ENCODE results near the gene ATP2B2. TPM values are rescaled to one million over a fixed set of nuclear protein-coding genes. Genes with fewer than 3 reads are reported as not detected.

ATP2B2 gene
- total and polyA plus RNA-seq, 2 donors (not counting 1 experiment from before 2014, with no cell fraction given) = not detected

DNA sequence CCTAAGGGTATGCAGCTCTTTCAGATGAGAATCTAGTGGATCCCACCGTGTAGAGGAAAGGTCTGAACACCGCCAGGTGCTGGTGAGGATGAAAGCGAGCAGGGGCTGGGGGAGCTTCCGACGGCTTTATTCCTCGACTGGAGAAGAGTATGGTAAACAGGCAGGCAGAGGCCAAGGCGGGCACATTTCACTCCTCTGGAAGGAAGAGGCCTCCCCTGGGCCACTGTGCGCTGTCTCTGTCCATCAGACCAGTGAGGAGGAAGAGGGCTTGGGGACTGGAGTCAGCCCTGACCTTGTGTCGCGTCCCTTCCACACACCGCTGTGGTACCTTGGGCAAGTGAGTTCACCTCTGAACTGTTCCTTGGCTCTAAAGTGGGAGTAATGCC is 216.8 kb downstream of the ATP2B2 start:
- H3K9ac ChIP-seq (ENCODE audit: low read length) = no peak overlapping the region
- ATAC-seq (ENCODE audit: low read depth) (no peak), DNase-seq (no peak)
- POLR2A ChIA-PET = interaction anchor here (0.6 kb wide), 1 partner anchor 310 kb away, joined by 6 read pairs; no protein-coding TSS in a partner anchor
- H3K27me3 ChIP-seq (replicated peaks in 1 of 4; ENCODE audit: control extremely low read depth in 1 of 4, control insufficient read depth in 3 of 4, insufficient read depth in 4 of 4, low read length in 3 of 4) = no peaks in the 10 kb centered on the region
- Mint-ChIP-seq H3K4me1 (peaks cover 35% of the 10 kb centered on the region), H3K4me3 (no peak overlapping the region), H3K9me3 (ENCODE audit: insufficient read depth) (no peaks in the 10 kb centered on the region), H3K27me3 (no peaks in the 10 kb centered on the region), H3K27ac (no peak overlapping the region)
- H3K36me3 ChIP-seq (replicated peaks in 1 of 2; ENCODE audit: control extremely low read depth in 1 of 2, control insufficient read depth in 1 of 2, extremely low read depth in 1 of 2, insufficient read depth in 2 of 2, low read length in 1 of 2) = peaks cover 0 to 24% of the 10 kb centered on the region in 2 experiments
- H3K27ac ChIP-seq (ENCODE audit: low read length in 2 of 2) = no peak overlapping the region
- H4K20me1 ChIP-seq (ENCODE audit: control insufficient read depth, insufficient read depth, low read length, poor library complexity, severe bottlenecking) = no peaks in the 10 kb centered on the region
- no peak overlapping the region for H3K4me2 ChIP-seq (replicated peaks; ENCODE audit: low read depth, low read length, poor library complexity, severe bottlenecking)
- WGBS (ENCODE audit: insufficient coverage) = 98% methylated on average over 11 of the region's 11 CpGs
- H3K9me3 ChIP-seq (ENCODE audit: control extremely low read depth in 1 of 3, control insufficient read depth in 2 of 3, insufficient read depth in 1 of 3, low read length in 2 of 3) = no peaks in the 10 kb centered on the region
- H3K4me3 ChIP-seq (ENCODE audit: control extremely low read depth in 1 of 5, extremely low read depth in 1 of 5, insufficient read depth in 1 of 5, low read depth in 2 of 5, low read length in 4 of 5) = no peak overlapping the region
- H2AFZ ChIP-seq (ENCODE audit: insufficient read depth, low read depth, low read length, poor library complexity, severe bottlenecking) = no peak overlapping the region
- H3K79me2 ChIP-seq (ENCODE audit: control insufficient read depth, insufficient read depth, low read length) = peaks cover 4% of the 10 kb centered on the region
- intact Hi-C loops (cut with micrococcal nuclease) = no loop called here
- TF ChIP-seq CTCF (IDR thresholded peaks at IDR 0.05) = no peak
- TF ChIP-seq EZH2 (IDR thresholded peaks at IDR 0.05; ENCODE audit: borderline replicate concordance, insufficient read depth, low read depth, low read length, poor library complexity, severe bottlenecking) = no peak
- CTCF ChIA-PET = interaction anchor here (0.6 kb wide), 1 partner anchor 850 kb away, joined by 4 read pairs; no protein-coding TSS in a partner anchor
- H3K4me1 ChIP-seq (ENCODE audit: control insufficient read depth in 2 of 2, insufficient read depth in 2 of 2, low read length in 2 of 2) = peaks cover 21 to 32% of the 10 kb centered on the region in 2 donors

DNA sequence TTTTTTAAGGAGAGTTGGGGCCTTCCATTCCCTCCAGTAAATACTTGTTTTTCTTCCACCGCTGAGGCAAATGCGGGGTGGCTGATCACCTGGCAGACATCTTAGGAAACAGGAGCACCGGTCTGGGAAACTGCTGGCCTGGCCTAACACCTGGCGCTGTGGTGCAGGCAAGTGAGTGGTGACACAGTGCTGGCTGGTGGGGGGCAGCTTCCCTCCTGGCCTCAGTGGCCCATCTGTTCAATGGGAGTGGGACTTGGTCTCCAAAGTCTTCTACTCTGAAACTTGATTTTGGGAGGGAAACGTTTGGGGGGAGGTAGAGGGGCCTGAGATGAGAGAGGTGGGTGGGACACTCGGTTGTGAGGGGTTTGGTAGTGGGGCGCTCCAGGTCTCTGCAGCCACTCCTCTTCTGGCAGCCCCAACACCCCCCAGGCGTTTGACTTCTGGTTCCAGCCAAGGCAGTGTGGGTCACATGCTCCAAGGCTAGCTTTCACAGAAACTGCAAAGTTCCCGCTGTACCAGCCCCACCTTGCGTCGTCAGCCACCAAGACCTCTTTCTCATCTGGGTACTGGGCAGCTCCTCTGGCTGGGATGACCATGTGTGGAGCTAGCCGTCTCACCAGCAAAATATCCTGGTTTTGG is 217.3 kb downstream of the ATP2B2 start:
- Histone ChIP-seq H3K36me3 (replicated peaks in 1 of 2; ENCODE audit: control extremely low read depth in 1 of 2, control insufficient read depth in 1 of 2, extremely low read depth in 1 of 2, insufficient read depth in 2 of 2, low read length in 1 of 2) (peaks cover 0 to 29% of the 10 kb centered on the region in 2 experiments), H3K27me3 (replicated peaks in 1 of 4; ENCODE audit: control extremely low read depth in 1 of 4, control insufficient read depth in 3 of 4, insufficient read depth in 4 of 4, low read length in 3 of 4) (no peaks in the 10 kb centered on the region), H3K4me3 (ENCODE audit: control extremely low read depth in 1 of 5, extremely low read depth in 1 of 5, insufficient read depth in 1 of 5, low read depth in 2 of 5, low read length in 4 of 5) (no peak overlapping the region), H3K4me2 (replicated peaks; ENCODE audit: low read depth, low read length, poor library complexity, severe bottlenecking) (no peak overlapping the region), H2AFZ (ENCODE audit: insufficient read depth, low read depth, low read length, poor library complexity, severe bottlenecking) (no peak overlapping the region), H3K79me2 (ENCODE audit: control insufficient read depth, insufficient read depth, low read length) (peaks cover 4% of the 10 kb centered on the region), H4K20me1 (ENCODE audit: control insufficient read depth, insufficient read depth, low read length, poor library complexity, severe bottlenecking) (no peaks in the 10 kb centered on the region), H3K9ac (ENCODE audit: low read length) (no peak overlapping the region), H3K9me3 (ENCODE audit: control extremely low read depth in 1 of 3, control insufficient read depth in 2 of 3, insufficient read depth in 1 of 3, low read length in 2 of 3) (no peaks in the 10 kb centered on the region), H3K27ac (ENCODE audit: low read length in 2 of 2) (no peak overlapping the region), H3K4me1 (ENCODE audit: control insufficient read depth in 2 of 2, insufficient read depth in 2 of 2, low read length in 2 of 2) (peaks cover 16 to 27% of the 10 kb centered on the region in 2 donors)
- ChIA-PET POLR2A (interaction anchor here (0.6 kb wide), 1 partner anchor 452 kb away, joined by 6 read pairs; no protein-coding TSS in a partner anchor), CTCF (no interaction called here)
- no peak for ATAC-seq (ENCODE audit: low read depth)
- 100% methylated on average over 8 of the region's 12 CpGs for WGBS (ENCODE audit: insufficient coverage)
- no peak overlapping the region for H3K27ac Mint-ChIP-seq
- H3K4me3 Mint-ChIP-seq = no peak overlapping the region
- H3K4me1 Mint-ChIP-seq = peaks cover 30% of the 10 kb centered on the region
- H3K9me3 Mint-ChIP-seq (ENCODE audit: insufficient read depth) = no peaks in the 10 kb centered on the region
- no peak for TF ChIP-seq EZH2 (IDR thresholded peaks at IDR 0.05; ENCODE audit: borderline replicate concordance, insufficient read depth, low read depth, low read length, poor library complexity, severe bottlenecking)
- TF ChIP-seq CTCF (IDR thresholded peaks at IDR 0.05) = no peak
- DNase-seq = no peak
- H3K27me3 Mint-ChIP-seq = no peaks in the 10 kb centered on the region
- intact Hi-C loops (cut with micrococcal nuclease) = no loop called here

Measured in B cell (primary cell).